HG03521 (cell line): ENCODE data around the gene SCG2.
"Not testable (repeated sequence)": the region's sequence is repeated elsewhere in the genome, so short reads cannot be mapped to it uniquely, and the experiment has no call there.

Source experiments
- ATAC-seq: cut with Tn5 transposase; IDR thresholded peaks from one replicate; pipeline ENCODE4 v1.9.1; 2021; ENCODE audit warnings: mild to moderate bottlenecking, moderate library complexity; ENCODE audit not compliant: unreplicated experiment

Gene SCG2

GRCh38 chr2:223612501-223612900 is 10.3 kb upstream of the SCG2 start:
- no peak for ATAC-seq

GRCh38 chr2:223611061-223611460 is 8.9 kb upstream of the SCG2 start:
- ATAC-seq: no peak

- ATAC-seq: no peak
Measured at GRCh38 chr2:223607476-223607875, 5.3 kb upstream of the SCG2 start.

- no peak for ATAC-seq
Measured at GRCh38 chr2:223606946-223607345, 4.8 kb upstream of the SCG2 start.

GRCh38 chr2:223604231-223604630 is 2.1 kb upstream of the SCG2 start:
- ATAC-seq: no peak

- ATAC-seq: no peak
Measured at GRCh38 chr2:223602972-223603371, 811 bp upstream of the SCG2 start.

GRCh38 chr2:223601018-223601417 is 1.1 kb downstream of the SCG2 start:
- ATAC-seq: no peak

- ATAC-seq: no peak
Measured at GRCh38 chr2:223599640-223600380, 2.4 kb downstream of the SCG2 start.

GRCh38 chr2:223598994-223599639 is 3.0 kb downstream of the SCG2 start:
- ATAC-seq: no peak

- no peak for ATAC-seq
Measured at GRCh38 chr2:223597076-223597475, 5.1 kb downstream of the SCG2 start.

- ATAC-seq: no peak
Measured at GRCh38 chr2:223596208-223596607, 6.0 kb downstream of the SCG2 start.

GRCh38 chr2:223594831-223595230 is 7.3 kb downstream of the SCG2 start:
- ATAC-seq: no peak

GRCh38 chr2:223594259-223594658 is 7.9 kb downstream of the SCG2 start:
- no peak for ATAC-seq

GRCh38 chr2:223592689-223593088 is 9.5 kb downstream of the SCG2 start:
- ATAC-seq: not testable (repeated sequence)

- ATAC-seq: no peak
Measured at GRCh38 chr2:223591596-223591995, 10.6 kb downstream of the SCG2 start.

GRCh38 chr2:223590964-223591363 is 11.2 kb downstream of the SCG2 start:
- no peak for ATAC-seq

GRCh38 chr2:223589901-223590300 is 12.3 kb downstream of the SCG2 start:
- no peak for ATAC-seq

GRCh38 chr2:223588251-223588650 is 13.9 kb downstream of the SCG2 start:
- no peak for ATAC-seq

GRCh38 chr2:223587301-223587700 is 14.9 kb downstream of the SCG2 start:
- no peak for ATAC-seq

GRCh38 chr2:223586261-223586660 is 15.9 kb downstream of the SCG2 start:
- ATAC-seq: no peak

- ATAC-seq: no peak
Measured at GRCh38 chr2:223585666-223586065, 16.5 kb downstream of the SCG2 start.

- ATAC-seq: no peak
Measured at GRCh38 chr2:223582001-223582400, 20.2 kb downstream of the SCG2 start.

- no peak for ATAC-seq
Measured at GRCh38 chr2:223580951-223581350, 21.2 kb downstream of the SCG2 start.
